HuH-7 (cell line): ENCODE results near the gene MYPN.
"Not testable (repeated sequence)": the region's sequence is repeated elsewhere in the genome, so short reads cannot be mapped to it uniquely, and the experiment has no call there.

Experiments
- DNase-seq: peaks from one replicate; pipeline ENCODE4 v3.0.0; 2011; ENCODE audit warnings: low spot score

Gene MYPN

DNA sequence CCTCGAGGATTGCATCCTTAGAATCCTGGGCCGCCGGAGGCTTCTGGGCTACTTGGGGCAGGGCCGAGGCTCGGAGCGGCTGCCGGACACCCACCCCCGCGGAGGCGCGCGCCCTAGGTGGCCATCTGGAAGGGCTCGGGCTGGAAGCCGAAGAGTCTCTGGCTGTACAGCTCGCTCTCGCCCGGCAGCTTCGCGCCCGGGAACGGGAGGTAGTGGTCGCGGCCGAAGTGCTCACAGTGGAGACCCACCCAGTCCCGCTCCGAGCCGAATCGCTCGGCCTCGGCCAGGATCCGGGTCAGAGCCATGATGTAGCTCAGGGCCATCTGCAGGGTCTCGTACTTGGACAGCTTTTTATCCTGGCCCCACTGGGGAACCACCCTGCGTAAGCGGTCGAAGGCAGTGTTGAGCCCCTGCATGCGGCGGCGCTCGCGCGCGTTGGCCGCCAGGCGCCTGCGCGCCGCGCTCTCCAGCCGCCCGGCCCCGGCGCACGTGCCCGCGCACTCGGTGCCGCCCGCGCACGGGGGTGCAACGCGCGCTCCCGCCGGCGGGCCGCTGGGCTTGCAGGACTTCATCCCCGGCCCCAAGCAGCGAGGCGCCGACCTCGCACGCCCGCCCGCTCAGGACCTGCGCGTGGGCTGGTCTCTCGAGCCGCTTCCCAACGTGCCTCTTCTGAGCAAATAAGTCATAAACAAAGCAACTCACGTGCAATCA is 122.0 kb downstream of the MYPN start:
- peak; percentile 87 for DNase-seq

DNA sequence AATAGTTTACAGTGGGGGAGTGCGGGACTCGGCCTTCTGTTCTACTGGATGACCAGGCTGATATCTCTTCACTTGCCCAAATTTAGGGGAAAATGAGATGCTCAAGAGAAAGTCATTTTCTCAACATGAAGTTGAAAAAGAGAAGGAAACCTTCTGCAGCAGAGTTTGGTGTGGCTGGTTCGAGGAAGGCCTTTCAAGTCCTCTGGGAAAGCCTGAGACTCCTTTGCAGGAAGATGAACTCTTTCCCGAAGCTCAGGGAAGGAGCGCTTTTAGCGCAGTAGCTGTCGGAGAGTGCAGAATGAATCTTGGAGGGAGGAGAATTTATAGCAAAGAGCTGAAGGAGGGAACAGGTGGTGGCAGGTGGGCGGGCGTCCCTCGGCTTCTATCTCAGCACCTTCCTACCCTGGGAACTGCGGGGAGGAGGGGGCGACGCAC is 122.5 kb downstream of the MYPN start, which contains the start of gene ATOH7:
Gene ATOH7, minus strand, starts transcription at position 297 of the 435 bp plus-strand sequence. CDS start 436 bp downstream, outside the sequence.
- no peak for DNase-seq

DNA sequence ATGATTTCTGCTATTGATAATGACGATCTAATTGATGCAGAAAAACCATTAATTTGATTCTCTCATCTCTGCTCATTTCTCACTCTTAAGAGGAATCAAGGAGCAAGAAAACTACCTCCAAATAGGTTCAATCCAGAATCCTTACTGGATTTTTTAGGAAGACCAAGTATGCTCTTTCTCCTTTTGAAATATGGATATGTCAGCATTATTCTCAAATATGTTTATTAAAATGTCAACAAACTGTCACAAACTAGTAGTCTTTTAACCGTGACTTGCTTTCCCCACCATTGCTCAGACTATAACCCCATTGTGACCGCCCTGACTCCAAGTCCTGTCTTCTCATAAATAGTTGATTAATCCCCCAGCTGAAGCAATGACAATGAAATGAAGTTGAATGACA is 123.8 kb downstream of the MYPN start:
- DNase-seq: no peak

DNA sequence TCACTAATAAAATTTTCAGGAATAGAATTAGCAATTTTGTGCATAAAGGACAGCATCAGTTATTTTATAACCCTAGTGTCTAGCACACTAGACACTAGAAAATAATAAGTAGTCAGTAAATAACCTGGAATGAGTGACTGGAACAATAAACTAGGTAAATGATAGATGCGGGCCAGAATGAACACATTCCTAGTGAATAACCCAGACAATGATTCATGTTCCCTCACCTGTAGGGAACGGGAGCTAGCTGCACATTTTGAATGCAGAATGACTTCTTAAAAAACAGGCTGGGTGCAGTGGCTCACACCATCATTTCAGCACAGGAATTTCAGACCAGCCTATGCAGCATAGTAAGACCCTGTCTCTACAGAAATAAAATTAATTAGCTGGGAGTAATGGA is 125.8 kb downstream of the MYPN start:
- DNase-seq: no peak

DNA sequence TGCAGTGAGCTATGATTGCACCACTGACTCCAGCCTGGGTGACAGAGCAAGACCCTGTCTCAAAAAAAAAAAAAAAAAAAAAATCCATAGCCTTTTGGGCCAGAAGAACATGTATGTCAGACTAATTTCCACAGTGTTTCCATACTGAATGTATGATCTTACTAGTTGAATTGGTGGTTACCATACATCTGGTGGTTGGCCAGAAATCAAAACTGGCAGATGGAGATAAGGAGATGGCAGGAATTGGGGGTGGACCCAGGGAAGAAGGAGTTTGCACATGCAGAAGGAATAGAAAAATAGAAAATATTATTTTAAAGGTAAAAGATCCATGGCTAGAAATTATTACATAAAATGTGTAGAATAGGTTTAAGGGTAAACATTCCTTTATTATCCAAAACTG is 126.3 kb downstream of the MYPN start:
- DNase-seq: no peak

DNA sequence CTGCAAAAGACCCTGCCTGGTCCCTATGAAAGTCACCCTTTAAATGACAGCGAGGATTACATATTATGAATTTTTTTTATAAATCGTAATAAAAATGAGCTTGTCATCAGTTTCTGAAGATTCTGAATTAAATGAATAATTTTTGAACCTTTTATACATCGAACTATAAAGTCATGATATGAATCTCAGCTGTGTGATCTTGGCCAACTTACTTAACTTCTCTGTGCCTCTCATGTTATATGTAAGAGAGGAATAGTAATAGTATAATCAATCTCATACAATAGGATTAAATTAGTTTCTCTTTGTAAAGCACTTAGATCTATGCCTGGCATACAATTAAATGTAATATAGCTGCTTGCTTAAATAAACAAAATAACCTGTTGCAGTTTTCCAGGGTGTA is 127.9 kb downstream of the MYPN start:
- DNase-seq: no peak

DNA sequence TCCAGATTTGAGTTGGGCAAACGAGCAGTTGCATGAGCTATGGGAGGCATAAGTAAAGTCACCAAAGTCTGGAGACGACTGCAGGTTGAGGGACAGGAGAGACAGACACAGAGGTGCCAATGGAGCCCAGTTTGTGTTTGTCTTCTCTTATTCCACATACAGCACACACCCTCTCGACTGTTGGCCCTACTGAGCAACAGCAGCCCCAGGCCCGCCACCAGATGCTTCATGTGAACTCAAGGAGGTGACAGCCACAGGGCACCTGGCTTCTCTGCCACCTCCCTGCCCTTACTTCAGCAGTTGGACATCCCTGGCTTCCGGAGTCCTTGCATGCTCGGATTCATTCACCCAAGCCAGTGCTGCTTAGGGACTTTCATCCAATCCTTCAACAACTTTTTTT is 129.1 kb downstream of the MYPN start:
- DNase-seq: no peak

DNA sequence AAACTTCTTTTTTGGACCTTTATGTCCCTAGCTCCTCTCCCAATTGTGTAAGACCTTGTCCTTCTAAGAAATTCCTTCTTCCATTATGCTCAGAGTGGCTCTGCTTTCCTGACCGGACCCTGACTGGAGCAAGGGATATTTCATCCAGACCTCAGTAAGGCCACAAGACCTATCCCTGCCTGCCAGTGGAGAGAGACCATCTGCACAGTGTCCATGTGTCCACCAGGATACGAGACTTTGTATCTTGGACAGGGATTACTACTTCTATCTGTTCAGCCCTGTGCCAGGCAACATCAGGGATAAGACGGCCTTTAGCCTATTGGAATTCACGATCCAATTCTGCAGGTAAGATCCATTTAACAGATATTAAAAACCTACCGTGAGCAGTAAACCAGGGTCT is 129.8 kb downstream of the MYPN start:
- DNase-seq: no peak

- no peak for DNase-seq
These were observed 130.4 kb downstream of the MYPN start for GRCh38 chr10:68239596-68240150.

DNA sequence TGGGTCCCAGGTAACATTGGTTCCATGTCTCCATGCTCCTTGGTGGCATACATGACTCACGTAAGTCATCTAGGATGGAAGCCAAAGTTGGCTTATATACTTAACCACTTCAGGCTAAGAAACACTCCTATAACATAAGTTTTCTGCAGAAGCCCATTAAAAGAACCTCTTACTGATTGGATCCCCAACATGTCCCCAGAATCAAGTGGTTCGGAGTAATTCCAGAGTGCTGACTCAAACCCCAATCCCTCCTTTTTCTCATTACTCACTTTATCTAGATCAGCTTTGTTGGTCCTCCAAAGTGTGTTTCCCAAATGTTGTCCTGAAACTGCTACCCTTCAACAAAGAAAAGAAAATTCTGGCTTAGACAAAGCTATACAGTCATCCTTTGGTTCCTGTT is 132.8 kb downstream of the MYPN start:
- DNase-seq: no peak

DNA sequence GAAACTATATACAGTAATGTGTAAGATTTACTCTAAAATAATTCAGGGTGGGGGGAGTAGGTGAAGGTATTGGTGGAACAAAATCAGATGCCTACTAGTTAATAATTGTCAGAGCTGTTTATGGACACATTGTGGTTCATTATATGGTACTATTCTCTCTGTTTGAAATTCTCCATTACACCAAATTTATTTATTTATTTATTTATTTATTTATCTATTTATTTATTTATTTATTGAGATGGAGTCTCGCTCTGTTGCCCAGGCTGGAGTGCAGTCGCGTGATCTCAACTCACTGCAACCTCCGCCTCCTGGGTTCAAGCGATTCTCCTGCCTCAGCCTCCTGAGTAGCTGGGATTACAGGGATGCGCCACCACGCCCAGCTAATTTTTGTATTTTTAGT is 137.1 kb downstream of the MYPN start:
- not testable (repeated sequence) for DNase-seq

- DNase-seq: no peak
These were observed 138.6 kb downstream of the MYPN start for GRCh38 chr10:68247931-68248330.

DNA sequence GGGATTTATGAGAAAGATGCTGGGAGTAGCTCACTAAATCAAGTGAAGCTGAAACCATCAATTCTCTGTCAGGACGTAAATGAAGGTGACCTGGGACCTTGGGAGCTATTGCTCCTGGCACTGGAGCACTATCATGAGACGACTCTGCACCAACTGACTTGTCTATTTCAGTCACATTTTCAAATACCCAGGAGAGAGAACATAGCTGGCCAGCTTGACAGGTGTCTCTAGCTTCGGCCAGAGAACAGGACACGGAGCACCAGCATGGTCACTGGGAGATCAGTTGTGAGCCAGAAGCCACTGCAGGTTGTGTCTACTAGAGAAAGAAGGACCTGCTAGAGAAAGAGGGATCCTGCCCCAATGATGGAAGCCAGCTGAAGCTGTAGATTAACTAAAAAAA is 140.0 kb downstream of the MYPN start:
- no peak for DNase-seq

- no peak for DNase-seq
These were observed 141.9 kb downstream of the MYPN start for GRCh38 chr10:68251151-68251550.

DNA sequence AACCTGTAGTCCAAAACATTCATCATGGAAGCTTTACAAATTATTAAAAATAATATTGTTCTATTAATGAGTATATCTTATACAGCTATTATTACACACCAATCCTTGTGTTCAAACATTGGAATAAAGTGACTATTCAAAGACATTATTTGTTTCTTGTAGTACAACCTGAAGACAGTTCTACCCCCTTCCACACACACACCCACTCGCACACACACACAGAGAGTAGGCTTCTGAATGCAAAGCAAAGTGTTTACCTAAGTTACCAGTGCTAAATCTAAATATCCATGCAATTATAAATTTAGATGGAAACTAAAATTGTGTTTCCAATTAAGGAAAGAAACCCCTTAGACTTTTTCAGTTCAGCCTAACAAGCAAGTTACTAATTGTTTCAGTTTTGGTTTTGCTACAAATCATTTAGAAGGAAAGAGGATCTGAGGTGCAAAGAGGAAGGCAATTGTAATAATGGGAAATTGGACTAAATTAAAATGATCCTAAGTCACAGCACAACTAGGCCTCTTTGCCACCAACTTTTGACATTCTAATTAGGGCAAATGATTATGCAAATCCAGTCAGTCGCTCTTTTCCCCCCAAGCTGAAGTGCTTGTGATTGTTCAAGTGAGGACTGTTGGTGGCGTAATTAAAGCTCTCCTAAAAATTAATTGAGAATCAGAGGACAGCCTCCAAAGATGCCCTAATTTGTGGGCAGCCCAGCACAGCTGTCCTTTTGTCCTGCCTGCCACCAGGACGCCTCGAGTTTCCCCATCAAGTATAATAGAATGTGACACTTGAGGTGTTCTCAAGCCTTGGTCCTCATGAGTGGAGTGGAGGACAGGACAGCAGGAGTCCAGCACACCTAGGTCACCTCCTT is 142.6 kb downstream of the MYPN start:
- no peak for DNase-seq

DNA sequence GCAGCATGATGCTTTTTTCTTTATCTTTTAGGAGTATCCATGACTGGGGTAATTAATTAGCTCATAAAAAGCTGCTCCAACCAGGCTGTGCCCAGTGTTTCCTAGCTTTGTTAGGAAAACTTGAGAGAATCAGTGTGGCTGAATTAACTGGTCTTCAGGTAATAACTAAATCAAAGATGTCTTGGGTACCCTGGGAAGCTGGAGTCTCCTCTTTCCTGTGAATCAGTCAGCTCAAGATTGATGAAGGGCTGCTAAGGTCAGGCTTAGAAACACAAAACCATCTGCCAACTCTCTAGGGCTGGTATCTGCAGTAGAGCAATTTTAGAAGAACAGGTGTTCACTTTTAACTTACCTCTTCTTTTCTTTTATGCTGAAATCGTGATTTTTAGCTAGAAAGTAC is 144.1 kb downstream of the MYPN start:
- DNase-seq: no peak

GRCh38 chr10:68261132-68261856 is 152.0 kb downstream of the MYPN start:
- DNase-seq: no peak
